HepG2 (cell line): ENCODE results near the gene E2F1. TPM values are rescaled to one million over a fixed set of nuclear protein-coding genes. Genes with fewer than 3 reads are reported as not detected.

ENCODE experiments used
- ATF4 ChIP-seq, 2 experiments: fragments of 450-650 bp in 1 of 2; sonication (generic) in 1 of 2; formaldehyde crosslinking; IDR thresholded peaks; 2 replicates each; pipeline versions ENCODE4 v1.5.0 to v1.8.0; 2020 to 2022; ENCODE audit warnings: mild to moderate bottlenecking in 1 of 2, missing genetic modification reagents in 1 of 2
- EZH2 ChIP-seq: conservative IDR thresholded peaks from 2 replicates; pipeline ENCODE4 v1.6.1; 2012; ENCODE audit warnings: mild to moderate bottlenecking, low read depth, low read length, moderate library complexity
- MEF2D ChIP-seq: sonication (generic); formaldehyde crosslinking; IDR thresholded peaks from 2 replicates; pipeline ENCODE4 v1.5.1; 2020; ENCODE audit warnings: mild to moderate bottlenecking, missing genetic modification reagents
- MEIS2 ChIP-seq: sonication (generic); formaldehyde crosslinking; IDR thresholded peaks from 2 replicates; pipeline ENCODE4 v1.9.0; 2021; ENCODE audit warnings: mild to moderate bottlenecking, missing genetic modification reagents
- NFAT5 ChIP-seq: sonication (generic); formaldehyde crosslinking; IDR thresholded peaks from 2 replicates; pipeline ENCODE4 v1.4.0; 2020; ENCODE audit warnings: missing genetic modification reagents
- PCBP1 ChIP-seq: fragments of 200-400 bp; formaldehyde crosslinking; IDR thresholded peaks from 2 replicates; pipeline ENCODE4 v1.6.1; 2017; ENCODE audit warnings: mild to moderate bottlenecking, low read depth, low read length, borderline replicate concordance
- PHF20 ChIP-seq: sonication (generic); formaldehyde crosslinking; IDR thresholded peaks from 2 replicates; pipeline ENCODE4 v1.5.0; 2020; ENCODE audit warnings: mild to moderate bottlenecking, missing genetic modification reagents
- STAG1 ChIP-seq: sonication (generic); formaldehyde crosslinking; IDR thresholded peaks from 2 replicates; pipeline ENCODE4 v1.4.0; 2020; ENCODE audit warnings: missing genetic modification reagents
- STAT6 ChIP-seq: sonication (generic); formaldehyde crosslinking; IDR thresholded peaks from 2 replicates; pipeline ENCODE4 v1.4.0; 2020; ENCODE audit warnings: missing genetic modification reagents, mild to moderate bottlenecking, borderline replicate concordance
- ZC3H13 ChIP-seq: sonication (generic); formaldehyde crosslinking; IDR thresholded peaks from 2 replicates; pipeline ENCODE4 v1.8.1; 2023; ENCODE audit warnings: mild to moderate bottlenecking, missing genetic modification reagents, moderate library complexity
- ZFP36L2 ChIP-seq: sonication (generic); formaldehyde crosslinking; IDR thresholded peaks from 2 replicates; pipeline ENCODE4 v1.4.0; 2020; ENCODE audit warnings: missing genetic modification reagents
- ZFP91 ChIP-seq: sonication (generic); formaldehyde crosslinking; IDR thresholded peaks from 2 replicates; pipeline ENCODE4 v1.9.0; 2022; ENCODE audit warnings: missing genetic modification reagents, mild to moderate bottlenecking, borderline replicate concordance
- ZNF552 ChIP-seq: sonication (generic); formaldehyde crosslinking; IDR thresholded peaks from 2 replicates; pipeline ENCODE4 v1.9.0; 2022; ENCODE audit warnings: missing genetic modification reagents, mild to moderate bottlenecking, borderline replicate concordance
- ZNF674 ChIP-seq: sonication (generic); formaldehyde crosslinking; IDR thresholded peaks from 2 replicates; pipeline ENCODE4 v1.5.0; 2020; ENCODE audit warnings: low read depth, mild to moderate bottlenecking, missing genetic modification reagents
- ZNF766 ChIP-seq: sonication (generic); formaldehyde crosslinking; IDR thresholded peaks from 2 replicates; pipeline ENCODE4 v1.5.0; 2020; ENCODE audit warnings: missing genetic modification reagents, borderline replicate concordance
- polyA plus RNA-seq, 8 experiments: library from polyadenylated mRNA; depleted of rRNA in 3 of 8; stranded (reverse) in 7 of 8; unstranded in 1 of 8; fragments of >200 nt; fragmentation: Illumina TruSeq in 4 of 8; extraction: Trizol in 4 of 8; gene quantifications; 2 replicates each; pipeline versions ENCODE4 v1.2.1 to v1.2.3, GENCODE V29; 2011 to 2016; ENCODE audit warnings: low read depth in 4 of 8, missing spikeins in 1 of 8, mixed read lengths in 1 of 8; ENCODE audit not compliant: insufficient read depth in 1 of 8
- total RNA-seq, 5 experiments: library from RNA; depleted of rRNA; stranded (reverse); fragments of >200 nt; fragmentation: Illumina TruSeq; extraction: Trizol; gene quantifications; 2 replicates each; pipeline ENCODE4 v1.2.3, GENCODE V29; 2016; ENCODE audit warnings: low read depth in 1 of 5
- TF ChIP-seq, protein P1 (sequence below): sonication (generic); formaldehyde crosslinking; IDR thresholded peaks from 2 replicates; pipeline ENCODE4 v1.4.0; 2020; ENCODE audit warnings: missing genetic modification reagents, borderline replicate concordance

E2F1 gene
- total and polyA plus RNA-seq, 2 of the 13 experiments (the other 11 are each of a cell fraction or from before 2014, with no cell fraction given) = 25.5 to 39.4 TPM

- TF ChIP-seq NFAT5 (0 out of 2 replicates have a peak, but pooled peaks have one; percentile 22), EZH2 (no peak), ZNF552 (no peak), ZFP91 (CRISPR knock-in tag) (peak; percentile 73), PCBP1 (no peak), ZFP36L2 (CRISPR knock-in tag) (no peak; the same call in 1 of the 2 replicates), ATF4 (CRISPR knock-in tag; IDR thresholded peaks at IDR 0.05) (no peak), STAT6 (CRISPR knock-in tag) (no peak), STAG1 (peak; percentile 33), ZC3H13 (CRISPR knock-in tag) (0 out of 2 replicates have a peak, but pooled peaks have one; percentile 3), MEF2D (CRISPR knock-in tag) (0 out of 2 replicates have a peak, but pooled peaks have one; percentile 43), ZNF766 (CRISPR knock-in tag) (peak; percentile 12; the same call in 1 of the 2 replicates), MEIS2 (CRISPR knock-in tag) (peak; percentile 71; the same call in 1 of the 2 replicates), PHF20 (peak; percentile 32; the same call in 1 of the 2 replicates), ZNF674 (no peak)
- TF ChIP-seq, protein P1, sequence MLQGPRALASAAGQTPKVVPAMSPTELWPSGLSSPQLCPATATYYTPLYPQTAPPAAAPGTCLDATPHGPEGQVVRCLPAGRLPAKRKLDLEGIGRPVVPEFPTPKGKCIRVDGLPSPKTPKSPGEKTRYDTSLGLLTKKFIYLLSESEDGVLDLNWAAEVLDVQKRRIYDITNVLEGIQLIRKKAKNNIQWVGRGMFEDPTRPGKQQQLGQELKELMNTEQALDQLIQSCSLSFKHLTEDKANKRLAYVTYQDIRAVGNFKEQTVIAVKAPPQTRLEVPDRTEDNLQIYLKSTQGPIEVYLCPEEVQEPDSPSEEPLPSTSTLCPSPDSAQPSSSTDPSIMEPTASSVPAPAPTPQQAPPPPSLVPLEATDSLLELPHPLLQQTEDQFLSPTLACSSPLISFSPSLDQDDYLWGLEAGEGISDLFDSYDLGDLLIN (CRISPR knock-in tag) = peak; percentile 89; the same call in 1 of the 2 replicates
Measured at GRCh38 chr20:33685328-33686099, 671 bp downstream of the E2F1 start (continued).
